GM12864 (cell line): ENCODE measurements around the gene STAT1.
A peak's percentile ranks its signal among the peaks of the same experiment; 100 is the strongest.

Experiments used
- DNase-seq: peaks from one replicate; pipeline ENCODE4 v3.0.0-alpha.2; 2011; ENCODE audit warnings: low read depth
- H3K4me3 ChIP-seq: 2 replicates; pipeline ENCODE4 v1.5.1; 2011; ENCODE audit warnings: mild to moderate bottlenecking, low read depth, low read length, control low read depth
- TF ChIP-seq, protein P1 (sequence below): IDR thresholded peaks from 2 replicates; pipeline ENCODE4 v1.5.1; 2011; ENCODE audit warnings: low read depth, mild to moderate bottlenecking, moderate library complexity, low read length, control low read depth, inconsistent platforms; ENCODE audit errors: missing control alignments

STAT1 gene

DNA sequence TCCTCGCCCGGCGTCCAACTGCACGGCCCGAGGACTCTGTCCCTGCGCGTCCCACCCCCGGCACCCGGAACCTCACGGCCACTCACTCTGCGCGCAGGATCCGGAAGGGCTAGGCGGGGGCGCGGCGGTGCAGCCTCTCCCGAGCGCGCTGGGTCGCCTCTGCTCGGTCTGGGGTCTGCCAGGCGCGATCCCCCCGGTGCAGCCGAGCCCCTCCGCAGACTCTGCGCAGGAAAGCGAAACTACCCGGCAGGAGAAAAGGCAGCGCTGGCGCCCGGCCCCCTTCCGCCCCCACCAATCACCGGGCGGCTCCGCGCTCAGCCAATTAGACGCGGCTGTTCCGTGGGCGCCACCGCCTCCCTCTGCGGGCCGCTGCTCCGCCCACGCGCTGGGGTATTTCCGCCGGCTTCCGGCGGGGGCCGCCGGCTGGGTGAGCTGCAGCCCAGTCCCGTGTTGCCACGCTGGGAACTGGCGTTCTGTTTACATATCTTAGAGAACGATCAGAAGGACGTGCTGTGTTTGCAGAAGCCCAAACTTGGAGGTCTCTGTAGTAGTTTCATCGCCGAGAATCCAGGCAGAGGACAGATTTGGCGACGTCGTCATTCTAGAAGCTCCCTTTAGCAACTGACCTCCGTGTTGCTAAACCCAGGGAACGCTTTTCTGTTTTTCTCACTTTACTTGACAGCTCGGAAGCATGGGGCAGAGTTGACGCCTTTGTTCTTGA lies at the start of gene STAT1:
Gene STAT1, minus strand, starts transcription at position 240 of the 721 bp plus-strand sequence. CDS start 4,168 bp downstream, outside the sequence.
- TF ChIP-seq, protein P1, sequence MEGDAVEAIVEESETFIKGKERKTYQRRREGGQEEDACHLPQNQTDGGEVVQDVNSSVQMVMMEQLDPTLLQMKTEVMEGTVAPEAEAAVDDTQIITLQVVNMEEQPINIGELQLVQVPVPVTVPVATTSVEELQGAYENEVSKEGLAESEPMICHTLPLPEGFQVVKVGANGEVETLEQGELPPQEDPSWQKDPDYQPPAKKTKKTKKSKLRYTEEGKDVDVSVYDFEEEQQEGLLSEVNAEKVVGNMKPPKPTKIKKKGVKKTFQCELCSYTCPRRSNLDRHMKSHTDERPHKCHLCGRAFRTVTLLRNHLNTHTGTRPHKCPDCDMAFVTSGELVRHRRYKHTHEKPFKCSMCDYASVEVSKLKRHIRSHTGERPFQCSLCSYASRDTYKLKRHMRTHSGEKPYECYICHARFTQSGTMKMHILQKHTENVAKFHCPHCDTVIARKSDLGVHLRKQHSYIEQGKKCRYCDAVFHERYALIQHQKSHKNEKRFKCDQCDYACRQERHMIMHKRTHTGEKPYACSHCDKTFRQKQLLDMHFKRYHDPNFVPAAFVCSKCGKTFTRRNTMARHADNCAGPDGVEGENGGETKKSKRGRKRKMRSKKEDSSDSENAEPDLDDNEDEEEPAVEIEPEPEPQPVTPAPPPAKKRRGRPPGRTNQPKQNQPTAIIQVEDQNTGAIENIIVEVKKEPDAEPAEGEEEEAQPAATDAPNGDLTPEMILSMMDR = no peak
- peak within 1 kb of the TSS; percentile 84 for H3K4me3 ChIP-seq
- DNase-seq = peak; percentile 85

DNA sequence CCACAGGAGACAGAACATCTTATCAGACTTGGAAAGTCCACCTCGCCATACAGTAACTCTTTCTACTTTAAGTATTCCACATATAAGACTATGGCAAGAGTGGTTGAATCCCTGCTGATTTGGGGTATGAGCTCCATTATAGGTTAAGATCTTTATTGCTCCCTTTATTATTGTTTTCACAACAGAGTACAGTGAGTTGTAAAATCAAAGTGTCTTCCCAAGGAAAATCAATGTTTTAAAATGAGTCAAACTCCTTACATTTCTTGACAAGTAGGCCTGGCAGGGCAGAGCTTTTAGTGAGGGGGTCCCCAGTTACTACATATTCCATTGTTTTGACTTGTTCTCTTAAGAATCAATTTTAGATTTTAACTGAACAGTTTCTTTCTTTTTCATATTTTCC lies 49.6 kb upstream of the STAT1 start:
- DNase-seq = no peak
- TF ChIP-seq, protein P1 = no peak
- H3K4me3 ChIP-seq = no peak overlapping the region

DNA sequence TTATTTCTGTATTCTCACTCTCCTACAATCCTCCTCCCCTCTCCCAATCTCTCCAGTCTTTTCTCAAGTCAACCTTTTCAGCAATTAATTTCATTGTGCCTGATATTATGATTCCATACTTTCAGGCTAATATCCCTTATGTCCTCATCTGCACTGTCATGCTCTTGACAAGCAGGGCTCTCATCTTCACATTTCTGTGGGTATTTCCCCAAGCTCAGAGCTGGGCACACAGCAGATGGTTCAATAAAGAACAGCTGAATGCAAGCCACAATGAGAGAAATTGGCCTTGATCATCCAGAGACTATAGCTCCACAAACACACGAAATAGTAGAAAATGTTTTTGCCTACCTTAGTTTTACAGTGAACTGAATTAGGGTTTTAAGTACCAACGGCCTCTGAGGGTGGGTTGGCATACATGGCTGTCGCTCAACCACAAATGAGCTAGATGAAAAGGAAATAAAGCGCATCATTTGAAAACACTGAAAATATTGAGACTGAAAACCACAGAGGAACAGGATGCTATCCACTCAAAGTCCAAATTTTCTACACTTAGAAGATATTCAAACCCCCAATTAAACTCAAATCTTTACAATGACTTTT lies 47.5 kb upstream of the STAT1 start:
- TF ChIP-seq, protein P1 = no peak
- DNase-seq = no peak
- H3K4me3 ChIP-seq = no peak overlapping the region

DNA sequence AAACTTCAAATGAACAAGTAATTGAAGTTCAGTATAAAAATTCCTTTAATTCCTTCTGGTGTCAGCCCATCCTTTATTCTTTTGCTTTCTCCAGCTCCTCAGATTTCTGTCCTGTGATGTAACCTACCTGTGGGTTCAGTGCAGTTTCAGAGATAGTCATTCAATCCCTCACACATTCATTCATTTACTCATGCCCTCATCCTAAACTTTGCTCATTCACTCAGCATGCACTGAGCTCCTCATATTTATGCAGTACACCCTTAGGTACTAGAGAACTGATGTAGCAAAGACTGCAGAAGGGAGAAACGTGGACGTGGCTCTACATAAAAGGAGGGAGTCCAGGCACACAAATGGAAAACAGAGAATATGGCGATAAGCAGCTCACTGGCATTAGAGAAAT lies 45.3 kb upstream of the STAT1 start:
- no peak for DNase-seq
- TF ChIP-seq, protein P1 = no peak
- no peak overlapping the region for H3K4me3 ChIP-seq

DNA sequence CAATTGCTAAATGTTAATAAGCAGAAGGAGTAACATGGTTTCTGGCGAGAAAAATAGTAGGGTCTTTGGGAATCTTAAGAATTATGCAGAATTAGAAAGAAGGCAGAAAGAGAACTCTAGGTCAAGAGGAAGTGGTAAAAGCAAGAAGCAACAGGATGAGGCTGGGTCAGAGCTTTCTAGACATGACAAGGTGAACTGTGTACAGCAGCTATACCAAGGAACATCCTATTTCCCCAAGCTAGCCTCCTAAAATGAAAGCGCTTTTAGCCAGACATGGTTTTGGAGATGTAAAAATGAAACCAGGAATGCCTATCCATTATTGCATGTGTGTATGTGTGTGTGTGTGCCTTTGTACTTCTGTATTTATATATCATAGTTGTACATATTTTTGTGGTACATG lies 42.3 kb upstream of the STAT1 start:
- no peak for DNase-seq
- no peak overlapping the region for H3K4me3 ChIP-seq
- TF ChIP-seq, protein P1 = no peak

DNA sequence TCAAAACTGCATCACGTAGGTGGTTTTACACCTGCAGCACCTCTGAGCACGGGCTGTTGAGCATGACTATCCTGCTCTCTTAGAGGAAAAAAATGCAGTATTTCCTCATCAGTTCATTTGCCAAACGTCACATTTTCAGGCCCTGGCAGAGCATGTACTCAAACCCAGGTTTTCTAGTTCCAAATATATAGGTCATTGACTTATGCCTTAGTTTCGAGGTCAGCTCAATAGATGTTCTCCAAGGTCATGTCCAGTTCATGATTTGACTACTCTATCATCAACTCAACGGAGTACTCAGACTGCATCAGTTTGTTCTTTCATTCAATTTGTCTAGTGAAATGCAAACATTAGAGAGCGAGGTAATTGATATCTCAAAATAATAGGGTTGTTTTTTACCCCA lies 39.3 kb upstream of the STAT1 start:
- no peak for DNase-seq
- TF ChIP-seq, protein P1 = no peak
- no peak overlapping the region for H3K4me3 ChIP-seq
